SK-N-SH (cell line): ENCODE data around the gene SETBP1. TPM values are rescaled to one million over a fixed set of nuclear protein-coding genes. Genes with fewer than 3 reads are reported as not detected.

Experiments
- CTCF ChIA-PET: fragments of 300-600, 350-600 bp; formaldehyde crosslinking; extraction: SDS; loops from one replicate; lab custom pipeline; 2021; lab: Yijun Ruan, JAX
- POLR2A ChIA-PET: fragments of 350-600 bp; sonication (Branson Sonifier 250); formaldehyde crosslinking; extraction: SDS; loops from one replicate; lab custom pipeline; 2020; ENCODE audit warnings: antibody characterized with exemption, inconsistent platforms; lab: Yijun Ruan, JAX
- DNase-seq: peaks from one replicate; pipeline ENCODE4 v3.0.0; 2012
- H2AFZ ChIP-seq: fragments of 200-600 bp; sonication (generic); 2 replicates; pipeline ENCODE4 v1.8.1; 2016; ENCODE audit warnings: antibody characterized with exemption, mild to moderate bottlenecking, low read depth
- H3F3A ChIP-seq: fragments of 200-600 bp; sonication (generic); replicated peaks from 2 replicates; pipeline ENCODE3; 2016; ENCODE audit warnings: antibody characterized with exemption, mild to moderate bottlenecking; ENCODE audit not compliant: insufficient read depth
- H3K27ac ChIP-seq, 2 experiments: fragments of 200-500 bp in 1 of 2; fragments of 200-600 bp in 1 of 2; sonication (Bioruptor generic) in 1 of 2; sonication (generic), shearing (Covaris generic) in 1 of 2; 2 replicates each; pipeline versions ENCODE4 v1.5.1 to v1.6.1; 2014 to 2016; ENCODE audit warnings: low read depth in 2 of 2, inconsistent platforms in 1 of 2, low read length in 1 of 2, mild to moderate bottlenecking in 1 of 2, mixed read lengths in 1 of 2
- H3K27me3 ChIP-seq: fragments of 200-600 bp; sonication (generic), shearing (Covaris generic); 2 replicates; pipeline ENCODE4 v1.6.1; 2016; ENCODE audit warnings: mixed run types; ENCODE audit not compliant: insufficient read depth
- H3K36me3 ChIP-seq, 2 experiments: fragments of 200-500 bp in 1 of 2; fragments of 200-600 bp in 1 of 2; sonication (Bioruptor generic) in 1 of 2; sonication (generic) in 1 of 2; replicated peaks in 1 of 2; 2 replicates each; pipeline versions ENCODE3 to v1.5.1; 2014 to 2016; ENCODE audit warnings: low read length in 1 of 2, mild to moderate bottlenecking in 1 of 2; ENCODE audit not compliant: insufficient read depth in 2 of 2, control insufficient read depth in 1 of 2
- H3K4me1 ChIP-seq, 2 experiments: fragments of 200-500 bp in 1 of 2; fragments of 200-600 bp in 1 of 2; sonication (Bioruptor generic) in 1 of 2; sonication (generic), shearing (Covaris generic) in 1 of 2; 2 replicates each; pipeline versions ENCODE4 v1.5.1 to v1.6.1; 2014 to 2016; ENCODE audit warnings: low read depth in 1 of 2, low read length in 1 of 2, mixed run types in 1 of 2; ENCODE audit not compliant: insufficient read depth in 2 of 2, control insufficient read depth in 1 of 2
- H3K4me2 ChIP-seq: fragments of 200-600 bp; sonication (generic), shearing (Covaris generic); 2 replicates; pipeline ENCODE4 v1.6.1; 2017; ENCODE audit warnings: mixed run types
- H3K4me3 ChIP-seq, 2 experiments: fragments of 200-500 bp in 1 of 2; fragments of 200-600 bp in 1 of 2; sonication (Bioruptor generic) in 1 of 2; sonication (generic), shearing (Covaris generic) in 1 of 2; 2 replicates each; pipeline versions ENCODE4 v1.5.1 to v1.8.1; 2014 to 2016; ENCODE audit warnings: low read depth in 2 of 2, inconsistent platforms in 1 of 2, low read length in 1 of 2, mild to moderate bottlenecking in 1 of 2, mixed read lengths in 1 of 2, moderate library complexity in 1 of 2
- H3K79me2 ChIP-seq: fragments of 200-600 bp; sonication (generic); 2 replicates; pipeline ENCODE4 v1.8.1; 2017; ENCODE audit warnings: mild to moderate bottlenecking; ENCODE audit not compliant: insufficient read depth
- H3K9ac ChIP-seq: fragments of 200-600 bp; sonication (generic); 2 replicates; pipeline ENCODE4 v1.6.1; 2017; ENCODE audit warnings: mixed run types
- H3K9me2 ChIP-seq: fragments of 200-600 bp; sonication (generic); 2 replicates; pipeline ENCODE4 v1.6.1; 2017; ENCODE audit warnings: mixed run types
- H3K9me3 ChIP-seq: fragments of 200-600 bp; sonication (generic); 2 replicates; pipeline ENCODE4 v1.6.1; 2017; ENCODE audit warnings: mixed run types, mild to moderate bottlenecking, moderate library complexity
- H4K20me1 ChIP-seq: fragments of 200-600 bp; sonication (generic); 2 replicates; pipeline ENCODE4 v1.6.1; 2017; ENCODE audit warnings: mild to moderate bottlenecking, mixed run types; ENCODE audit not compliant: insufficient read depth
- CHD2 ChIP-seq: fragments of 150-350 bp; IDR thresholded peaks from 2 replicates; pipeline ENCODE4 v1.6.1; 2018; ENCODE audit warnings: low read length; ENCODE audit not compliant: partially characterized antibody
- ELF1 ChIP-seq: IDR thresholded peaks from 2 replicates; pipeline ENCODE4 v1.4.0; 2012
- EP300 ChIP-seq, 2 experiments: IDR thresholded peaks; 2 replicates each; pipeline versions ENCODE4 v1.4.0 to v1.6.1; 2012; ENCODE audit warnings: borderline replicate concordance in 1 of 2, low read depth in 1 of 2, low read length in 1 of 2
- FOSL2 ChIP-seq: IDR thresholded peaks from 2 replicates; pipeline ENCODE4 v1.4.0; 2012; ENCODE audit warnings: low read depth, mild to moderate bottlenecking, moderate library complexity, borderline replicate concordance
- FOXM1 ChIP-seq: IDR thresholded peaks from 2 replicates; pipeline ENCODE4 v1.4.0; 2012; ENCODE audit warnings: low read depth, mild to moderate bottlenecking
- GABPA ChIP-seq: IDR thresholded peaks from 2 replicates; pipeline ENCODE4 v1.4.0; 2012; ENCODE audit warnings: low read depth, mild to moderate bottlenecking
- GATA2 ChIP-seq: sonication (generic); formaldehyde crosslinking; IDR thresholded peaks from 2 replicates; pipeline ENCODE4 v1.5.0; 2020; ENCODE audit warnings: mild to moderate bottlenecking, missing genetic modification reagents
- MEF2A ChIP-seq: IDR thresholded peaks from 2 replicates; pipeline ENCODE4 v1.4.0; 2012; ENCODE audit warnings: low read depth, borderline replicate concordance
- NFIC ChIP-seq: IDR thresholded peaks from 2 replicates; pipeline ENCODE4 v1.4.0; 2012; ENCODE audit warnings: borderline replicate concordance
- NRF1 ChIP-seq: IDR thresholded peaks from 2 replicates; pipeline ENCODE4 v1.6.1; 2012; ENCODE audit warnings: low read depth, mild to moderate bottlenecking, low read length
- POLR2AphosphoS5 ChIP-seq: IDR thresholded peaks from 2 replicates; pipeline ENCODE4 v1.6.1; 2012; ENCODE audit warnings: low read depth, low read length
- RFX5 ChIP-seq: IDR thresholded peaks from 2 replicates; pipeline ENCODE4 v1.6.1; 2012; ENCODE audit warnings: mild to moderate bottlenecking, improper control_type of control experiment, low read length
- RXRA ChIP-seq: IDR thresholded peaks from 2 replicates; pipeline ENCODE4 v1.4.0; 2012; ENCODE audit warnings: low read depth, mild to moderate bottlenecking, borderline replicate concordance
- SIN3A ChIP-seq: IDR thresholded peaks from 2 replicates; pipeline ENCODE4 v1.6.1; 2012; ENCODE audit warnings: low read depth, mild to moderate bottlenecking, low read length, moderate library complexity, borderline replicate concordance
- SMC3 ChIP-seq: IDR thresholded peaks from 2 replicates; pipeline ENCODE4 v1.6.1; 2012; ENCODE audit warnings: low read depth, low read length, improper control_type of control experiment
- WGBS: methylation state at CpG from one replicate; pipeline ENCODE4 v1.1.6; 2017; ENCODE audit warnings: low lambda C conversion rate; 5-methylcytosine and 5-hydroxymethylcytosine counted together
- polyA plus RNA-seq, 3 experiments: library from polyadenylated mRNA; depleted of rRNA; stranded (reverse); fragments of >200 nt; gene quantifications; 2 replicates each; pipeline ENCODE4 v1.2.3, GENCODE V29; 2012
- TF ChIP-seq, protein P1 (sequence below): IDR thresholded peaks from 2 replicates; pipeline ENCODE4 v1.6.1; 2012; ENCODE audit warnings: mild to moderate bottlenecking, low read depth, low read length, moderate library complexity
- TF ChIP-seq, protein P2 (sequence below): IDR thresholded peaks from 2 replicates; pipeline ENCODE4 v1.4.0; 2012; ENCODE audit warnings: low read depth
- TF ChIP-seq, protein P3 (sequence below): IDR thresholded peaks from 2 replicates; pipeline ENCODE4 v1.4.0; 2012; ENCODE audit warnings: low read depth, borderline replicate concordance
- TF ChIP-seq, protein P4 (sequence below): fragments of 150-350 bp; IDR thresholded peaks from 2 replicates; pipeline ENCODE4 v1.6.1; 2016; ENCODE audit warnings: mild to moderate bottlenecking, low read depth, low read length
- TF ChIP-seq, protein P5 (sequence below): IDR thresholded peaks from 2 replicates; pipeline ENCODE4 v1.4.0; 2012; ENCODE audit warnings: low read depth, borderline replicate concordance

The SETBP1 gene
- polyA plus RNA-seq, 1 of the 3 experiments (the other 2 are of a cell fraction), result 3.0 TPM

DNA sequence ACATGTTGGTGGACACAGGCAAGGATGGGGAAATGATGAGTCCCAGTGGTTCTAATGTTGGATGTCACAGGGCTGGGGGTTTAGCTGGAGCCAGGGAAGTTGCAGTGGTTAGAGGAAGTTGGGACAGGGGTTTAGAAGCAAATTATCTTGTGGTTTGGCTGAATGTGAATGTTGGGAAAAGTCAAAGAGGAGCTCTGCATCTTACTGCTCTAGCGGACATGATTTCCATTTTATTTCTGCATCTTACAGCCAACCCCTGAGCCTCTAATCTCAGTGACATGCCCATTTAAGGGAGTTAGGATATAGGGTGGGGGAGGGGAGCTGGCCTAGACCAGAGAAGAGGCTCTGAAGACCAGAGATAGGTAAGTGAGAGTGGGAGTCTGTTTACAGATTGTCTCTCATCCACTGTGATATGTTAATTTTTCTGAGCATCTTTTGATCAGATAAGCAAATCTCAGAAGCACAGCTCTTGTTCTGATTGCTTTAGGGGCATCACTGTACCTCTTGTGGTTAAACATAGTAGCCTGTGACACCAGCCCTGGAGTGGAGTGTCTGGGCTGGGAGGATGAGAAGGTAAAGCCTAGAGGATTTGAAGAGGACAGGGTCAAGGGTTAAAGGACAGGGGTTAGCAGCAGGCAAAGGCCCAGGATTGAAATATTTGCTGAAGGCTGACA is 43.6 kb downstream of the SETBP1 start:
- Histone ChIP-seq H3K27ac (peak overlapping the region in 1 of 2 experiments; percentile 87; a peak in 1 of 4 replicates), H3K4me1 (peaks cover 11 to 36% of the 10 kb centered on the region in 2 experiments), H3K4me3 (no peak overlapping the region), H3K9ac (no peak overlapping the region), H2AFZ (no peak overlapping the region; the same call in 1 of the 2 replicates), H3K9me3 (no peaks in the 10 kb centered on the region), H3K9me2 (no peaks in the 10 kb centered on the region), H3K79me2 (0 out of 2 replicates have a peak, but pooled peaks cover 22% of the 10 kb centered on the region), H3K4me2 (no peak overlapping the region), H4K20me1 (no peaks in the 10 kb centered on the region), H3F3A (no peaks in the 10 kb centered on the region), H3K36me3 (no peaks in the 10 kb centered on the region), H3K27me3 (no peaks in the 10 kb centered on the region)
- POLR2A ChIA-PET, result no interaction called here
- CTCF ChIA-PET, result interaction anchor here (1.2 kb wide), 1 partner anchor 10 kb away, joined by 3 read pairs; no protein-coding TSS in a partner anchor
- no peak for DNase-seq
- 75% methylated on average over 1 of the region's 1 CpG for WGBS
- TF ChIP-seq SIN3A (no peak), FOSL2 (no peak), MEF2A (no peak), CHD2 (no peak), RFX5 (no peak), RXRA (no peak), POLR2AphosphoS5 (no peak), NFIC (no peak), SMC3 (no peak), GABPA (no peak), ELF1 (no peak), GATA2 (CRISPR knock-in tag) (no peak), NRF1 (no peak), EP300 (IDR thresholded peaks at IDR 0.05; ENCODE audit: borderline replicate concordance in 1 of 2, low read depth in 1 of 2, low read length in 1 of 2) (no peak), FOXM1 (no peak)
- TF ChIP-seq, protein P1, sequence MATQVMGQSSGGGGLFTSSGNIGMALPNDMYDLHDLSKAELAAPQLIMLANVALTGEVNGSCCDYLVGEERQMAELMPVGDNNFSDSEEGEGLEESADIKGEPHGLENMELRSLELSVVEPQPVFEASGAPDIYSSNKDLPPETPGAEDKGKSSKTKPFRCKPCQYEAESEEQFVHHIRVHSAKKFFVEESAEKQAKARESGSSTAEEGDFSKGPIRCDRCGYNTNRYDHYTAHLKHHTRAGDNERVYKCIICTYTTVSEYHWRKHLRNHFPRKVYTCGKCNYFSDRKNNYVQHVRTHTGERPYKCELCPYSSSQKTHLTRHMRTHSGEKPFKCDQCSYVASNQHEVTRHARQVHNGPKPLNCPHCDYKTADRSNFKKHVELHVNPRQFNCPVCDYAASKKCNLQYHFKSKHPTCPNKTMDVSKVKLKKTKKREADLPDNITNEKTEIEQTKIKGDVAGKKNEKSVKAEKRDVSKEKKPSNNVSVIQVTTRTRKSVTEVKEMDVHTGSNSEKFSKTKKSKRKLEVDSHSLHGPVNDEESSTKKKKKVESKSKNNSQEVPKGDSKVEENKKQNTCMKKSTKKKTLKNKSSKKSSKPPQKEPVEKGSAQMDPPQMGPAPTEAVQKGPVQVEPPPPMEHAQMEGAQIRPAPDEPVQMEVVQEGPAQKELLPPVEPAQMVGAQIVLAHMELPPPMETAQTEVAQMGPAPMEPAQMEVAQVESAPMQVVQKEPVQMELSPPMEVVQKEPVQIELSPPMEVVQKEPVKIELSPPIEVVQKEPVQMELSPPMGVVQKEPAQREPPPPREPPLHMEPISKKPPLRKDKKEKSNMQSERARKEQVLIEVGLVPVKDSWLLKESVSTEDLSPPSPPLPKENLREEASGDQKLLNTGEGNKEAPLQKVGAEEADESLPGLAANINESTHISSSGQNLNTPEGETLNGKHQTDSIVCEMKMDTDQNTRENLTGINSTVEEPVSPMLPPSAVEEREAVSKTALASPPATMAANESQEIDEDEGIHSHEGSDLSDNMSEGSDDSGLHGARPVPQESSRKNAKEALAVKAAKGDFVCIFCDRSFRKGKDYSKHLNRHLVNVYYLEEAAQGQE, result no peak
- TF ChIP-seq, protein P2, sequence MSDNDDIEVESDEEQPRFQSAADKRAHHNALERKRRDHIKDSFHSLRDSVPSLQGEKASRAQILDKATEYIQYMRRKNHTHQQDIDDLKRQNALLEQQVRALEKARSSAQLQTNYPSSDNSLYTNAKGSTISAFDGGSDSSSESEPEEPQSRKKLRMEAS, result no peak
- TF ChIP-seq, protein P3, sequence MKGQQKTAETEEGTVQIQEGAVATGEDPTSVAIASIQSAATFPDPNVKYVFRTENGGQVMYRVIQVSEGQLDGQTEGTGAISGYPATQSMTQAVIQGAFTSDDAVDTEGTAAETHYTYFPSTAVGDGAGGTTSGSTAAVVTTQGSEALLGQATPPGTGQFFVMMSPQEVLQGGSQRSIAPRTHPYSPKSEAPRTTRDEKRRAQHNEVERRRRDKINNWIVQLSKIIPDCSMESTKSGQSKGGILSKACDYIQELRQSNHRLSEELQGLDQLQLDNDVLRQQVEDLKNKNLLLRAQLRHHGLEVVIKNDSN, result no peak
- TF ChIP-seq, protein P4, sequence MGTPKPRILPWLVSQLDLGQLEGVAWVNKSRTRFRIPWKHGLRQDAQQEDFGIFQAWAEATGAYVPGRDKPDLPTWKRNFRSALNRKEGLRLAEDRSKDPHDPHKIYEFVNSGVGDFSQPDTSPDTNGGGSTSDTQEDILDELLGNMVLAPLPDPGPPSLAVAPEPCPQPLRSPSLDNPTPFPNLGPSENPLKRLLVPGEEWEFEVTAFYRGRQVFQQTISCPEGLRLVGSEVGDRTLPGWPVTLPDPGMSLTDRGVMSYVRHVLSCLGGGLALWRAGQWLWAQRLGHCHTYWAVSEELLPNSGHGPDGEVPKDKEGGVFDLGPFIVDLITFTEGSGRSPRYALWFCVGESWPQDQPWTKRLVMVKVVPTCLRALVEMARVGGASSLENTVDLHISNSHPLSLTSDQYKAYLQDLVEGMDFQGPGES, result no peak
- TF ChIP-seq, protein P5, sequence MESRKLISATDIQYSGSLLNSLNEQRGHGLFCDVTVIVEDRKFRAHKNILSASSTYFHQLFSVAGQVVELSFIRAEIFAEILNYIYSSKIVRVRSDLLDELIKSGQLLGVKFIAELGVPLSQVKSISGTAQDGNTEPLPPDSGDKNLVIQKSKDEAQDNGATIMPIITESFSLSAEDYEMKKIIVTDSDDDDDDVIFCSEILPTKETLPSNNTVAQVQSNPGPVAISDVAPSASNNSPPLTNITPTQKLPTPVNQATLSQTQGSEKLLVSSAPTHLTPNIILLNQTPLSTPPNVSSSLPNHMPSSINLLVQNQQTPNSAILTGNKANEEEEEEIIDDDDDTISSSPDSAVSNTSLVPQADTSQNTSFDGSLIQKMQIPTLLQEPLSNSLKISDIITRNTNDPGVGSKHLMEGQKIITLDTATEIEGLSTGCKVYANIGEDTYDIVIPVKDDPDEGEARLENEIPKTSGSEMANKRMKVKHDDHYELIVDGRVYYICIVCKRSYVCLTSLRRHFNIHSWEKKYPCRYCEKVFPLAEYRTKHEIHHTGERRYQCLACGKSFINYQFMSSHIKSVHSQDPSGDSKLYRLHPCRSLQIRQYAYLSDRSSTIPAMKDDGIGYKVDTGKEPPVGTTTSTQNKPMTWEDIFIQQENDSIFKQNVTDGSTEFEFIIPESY, result no peak
